HepG2 (cell line): ENCODE measurements around the gene GMNN. TPM values are rescaled to one million over a fixed set of nuclear protein-coding genes. Genes with fewer than 3 reads are reported as not detected.

Experiments used
- BHLHE40 ChIP-seq: IDR thresholded peaks from 2 replicates; pipeline ENCODE4 v1.6.1; 2011; ENCODE audit warnings: low read length, improper control_type of control experiment
- GZF1 ChIP-seq: sonication (generic); formaldehyde crosslinking; IDR thresholded peaks from 2 replicates; pipeline ENCODE4 v1.5.1; 2020; ENCODE audit warnings: mild to moderate bottlenecking, missing genetic modification reagents
- HINFP ChIP-seq: sonication (generic); formaldehyde crosslinking; IDR thresholded peaks from 2 replicates; pipeline ENCODE4 v1.4.0; 2020; ENCODE audit warnings: low read depth, mild to moderate bottlenecking, missing genetic modification reagents
- HNRNPL ChIP-seq: fragments of 200-400 bp; formaldehyde crosslinking; IDR thresholded peaks from 2 replicates; pipeline ENCODE4 v1.6.1; 2017; ENCODE audit warnings: mild to moderate bottlenecking, low read depth, low read length
- KAT8 ChIP-seq: IDR thresholded peaks from 2 replicates; pipeline ENCODE4 v1.6.1; 2016; ENCODE audit warnings: missing genetic modification reagents, missing compliant biosample characterization
- KMT2B ChIP-seq: IDR thresholded peaks from 2 replicates; pipeline ENCODE4 v1.6.1; 2016; ENCODE audit warnings: missing genetic modification reagents, missing compliant biosample characterization
- NFKB2 ChIP-seq: sonication (generic); formaldehyde crosslinking; IDR thresholded peaks from 2 replicates; pipeline ENCODE4 v1.4.0; 2020; ENCODE audit warnings: missing genetic modification reagents, borderline replicate concordance
- PBX2 ChIP-seq: IDR thresholded peaks from 2 replicates; pipeline ENCODE4 v1.6.1; 2016; ENCODE audit warnings: control low read depth
- REPIN1 ChIP-seq: sonication (generic); formaldehyde crosslinking; IDR thresholded peaks from 2 replicates; pipeline ENCODE4 v1.8.0; 2022; ENCODE audit warnings: missing genetic modification reagents, low read depth, mild to moderate bottlenecking, borderline replicate concordance
- RERE ChIP-seq: IDR thresholded peaks from 2 replicates; pipeline ENCODE4 v1.6.1; 2016; ENCODE audit warnings: low read depth, missing genetic modification reagents, missing compliant biosample characterization
- RFX1 ChIP-seq: fragments of 450-650 bp; IDR thresholded peaks from 2 replicates; pipeline ENCODE4 v1.6.1; 2017
- RNF2 ChIP-seq: fragments of 450-650 bp; conservative IDR thresholded peaks from 2 replicates; pipeline ENCODE4 v1.6.1; 2016; ENCODE audit warnings: low read depth
- SP2 ChIP-seq: sonication (generic); formaldehyde crosslinking; IDR thresholded peaks from 2 replicates; pipeline ENCODE4 v1.5.1; 2020; ENCODE audit warnings: mild to moderate bottlenecking, missing genetic modification reagents
- TGIF2 ChIP-seq: IDR thresholded peaks from 2 replicates; pipeline ENCODE4 v1.6.1; 2016; ENCODE audit warnings: control low read depth, missing compliant biosample characterization
- TMF1 ChIP-seq: sonication (generic); formaldehyde crosslinking; IDR thresholded peaks from 2 replicates; pipeline ENCODE4 v1.8.1; 2022; ENCODE audit warnings: low read depth, missing genetic modification reagents
- TSC22D2 ChIP-seq: sonication (generic); formaldehyde crosslinking; IDR thresholded peaks from 2 replicates; pipeline ENCODE4 v1.5.1; 2020; ENCODE audit warnings: missing genetic modification reagents, mild to moderate bottlenecking, borderline replicate concordance
- ZFAT ChIP-seq: sonication (generic); formaldehyde crosslinking; conservative IDR thresholded peaks from 2 replicates; pipeline ENCODE4 v1.8.1; 2023; ENCODE audit warnings: missing genetic modification reagents, inconsistent platforms
- ZNF17 ChIP-seq: sonication (generic); formaldehyde crosslinking; IDR thresholded peaks from 2 replicates; pipeline ENCODE4 v1.5.0; 2020; ENCODE audit warnings: mild to moderate bottlenecking, missing genetic modification reagents
- ZNF704 ChIP-seq: sonication (generic); formaldehyde crosslinking; IDR thresholded peaks from 2 replicates; pipeline ENCODE4 v1.8.1; 2023; ENCODE audit warnings: mild to moderate bottlenecking, inconsistent platforms, moderate library complexity, missing genetic modification reagents, borderline replicate concordance
- ZNF83 ChIP-seq: sonication (generic); formaldehyde crosslinking; IDR thresholded peaks from 2 replicates; pipeline ENCODE4 v1.4.0; 2020; ENCODE audit warnings: missing genetic modification reagents, mild to moderate bottlenecking, borderline replicate concordance
- ZSCAN22 ChIP-seq: sonication (generic); formaldehyde crosslinking; IDR thresholded peaks from 2 replicates; pipeline ENCODE4 v1.4.0; 2020; ENCODE audit warnings: mild to moderate bottlenecking, missing genetic modification reagents
- polyA plus RNA-seq, 8 experiments: library from polyadenylated mRNA; depleted of rRNA in 3 of 8; stranded (reverse) in 7 of 8; unstranded in 1 of 8; fragments of >200 nt; fragmentation: Illumina TruSeq in 4 of 8; extraction: Trizol in 4 of 8; gene quantifications; 2 replicates each; pipeline versions ENCODE4 v1.2.1 to v1.2.3, GENCODE V29; 2011 to 2016; ENCODE audit warnings: low read depth in 4 of 8, missing spikeins in 1 of 8, mixed read lengths in 1 of 8; ENCODE audit not compliant: insufficient read depth in 1 of 8
- total RNA-seq, 5 experiments: library from RNA; depleted of rRNA; stranded (reverse); fragments of >200 nt; fragmentation: Illumina TruSeq; extraction: Trizol; gene quantifications; 2 replicates each; pipeline ENCODE4 v1.2.3, GENCODE V29; 2016; ENCODE audit warnings: low read depth in 1 of 5
- TF ChIP-seq, protein P1 (sequence below): conservative IDR thresholded peaks from 2 replicates; pipeline ENCODE4 v1.6.1; 2018; ENCODE audit warnings: missing genetic modification reagents

Gene GMNN
- total and polyA plus RNA-seq, 2 of the 13 experiments (the other 11 are each of a cell fraction or from before 2014, with no cell fraction given), result 61.8 to 154 TPM

- TF ChIP-seq ZSCAN22 (CRISPR knock-in tag) (no peak), TMF1 (CRISPR knock-in tag) (no peak), ZNF17 (CRISPR knock-in tag) (no peak), TSC22D2 (CRISPR knock-in tag) (no peak), ZNF704 (no peak), HNRNPL (no peak), KMT2B (no peak), BHLHE40 (no peak), TGIF2 (CRISPR knock-in tag) (no peak), GZF1 (CRISPR knock-in tag) (no peak), KAT8 (0 out of 2 replicates have a peak, but pooled peaks have one; percentile 19), RERE (no peak), ZFAT (no peak), RNF2 (no peak), REPIN1 (CRISPR knock-in tag) (no peak), ZNF83 (no peak), SP2 (CRISPR knock-in tag) (no peak), HINFP (CRISPR knock-in tag) (no peak), PBX2 (CRISPR knock-in tag) (no peak), RFX1 (no peak), NFKB2 (CRISPR knock-in tag) (no peak)
- TF ChIP-seq, protein P1, sequence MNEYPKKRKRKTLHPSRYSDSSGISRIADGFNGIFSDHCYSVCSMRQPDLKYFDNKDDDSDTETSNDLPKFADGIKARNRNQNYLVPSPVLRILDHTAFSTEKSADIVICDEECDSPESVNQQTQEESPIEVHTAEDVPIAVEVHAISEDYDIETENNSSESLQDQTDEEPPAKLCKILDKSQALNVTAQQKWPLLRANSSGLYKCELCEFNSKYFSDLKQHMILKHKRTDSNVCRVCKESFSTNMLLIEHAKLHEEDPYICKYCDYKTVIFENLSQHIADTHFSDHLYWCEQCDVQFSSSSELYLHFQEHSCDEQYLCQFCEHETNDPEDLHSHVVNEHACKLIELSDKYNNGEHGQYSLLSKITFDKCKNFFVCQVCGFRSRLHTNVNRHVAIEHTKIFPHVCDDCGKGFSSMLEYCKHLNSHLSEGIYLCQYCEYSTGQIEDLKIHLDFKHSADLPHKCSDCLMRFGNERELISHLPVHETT, result no peak
These were observed 50.4 kb downstream of the GMNN start (continued) for GRCh38 chr6:24825130-24825630.
